GM18511 (cell line): ENCODE data around the gene PSRC1.

ENCODE experiments used
- ATAC-seq: cut with Tn5 transposase; IDR thresholded peaks from one replicate; pipeline ENCODE4 v1.9.1; 2021; ENCODE audit warnings: mild to moderate bottlenecking, moderate library complexity; ENCODE audit not compliant: unreplicated experiment

Gene PSRC1

DNA sequence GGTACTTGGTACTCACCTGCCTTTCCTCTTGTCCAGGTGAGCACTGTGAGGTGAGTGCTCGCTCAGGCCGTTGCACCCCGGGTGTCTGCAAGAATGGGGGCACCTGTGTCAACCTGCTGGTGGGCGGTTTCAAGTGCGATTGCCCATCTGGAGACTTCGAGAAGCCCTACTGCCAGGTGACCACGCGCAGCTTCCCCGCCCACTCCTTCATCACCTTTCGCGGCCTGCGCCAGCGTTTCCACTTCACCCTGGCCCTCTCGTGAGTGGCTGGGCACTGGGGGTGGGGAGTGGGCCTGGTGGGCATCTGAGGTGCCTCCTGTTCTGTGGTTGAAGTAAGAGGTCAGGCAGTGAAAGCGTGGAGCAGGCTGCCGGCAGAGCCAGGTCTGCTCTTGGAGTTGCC lies 21.9 kb downstream of the PSRC1 start:
- no peak for ATAC-seq

DNA sequence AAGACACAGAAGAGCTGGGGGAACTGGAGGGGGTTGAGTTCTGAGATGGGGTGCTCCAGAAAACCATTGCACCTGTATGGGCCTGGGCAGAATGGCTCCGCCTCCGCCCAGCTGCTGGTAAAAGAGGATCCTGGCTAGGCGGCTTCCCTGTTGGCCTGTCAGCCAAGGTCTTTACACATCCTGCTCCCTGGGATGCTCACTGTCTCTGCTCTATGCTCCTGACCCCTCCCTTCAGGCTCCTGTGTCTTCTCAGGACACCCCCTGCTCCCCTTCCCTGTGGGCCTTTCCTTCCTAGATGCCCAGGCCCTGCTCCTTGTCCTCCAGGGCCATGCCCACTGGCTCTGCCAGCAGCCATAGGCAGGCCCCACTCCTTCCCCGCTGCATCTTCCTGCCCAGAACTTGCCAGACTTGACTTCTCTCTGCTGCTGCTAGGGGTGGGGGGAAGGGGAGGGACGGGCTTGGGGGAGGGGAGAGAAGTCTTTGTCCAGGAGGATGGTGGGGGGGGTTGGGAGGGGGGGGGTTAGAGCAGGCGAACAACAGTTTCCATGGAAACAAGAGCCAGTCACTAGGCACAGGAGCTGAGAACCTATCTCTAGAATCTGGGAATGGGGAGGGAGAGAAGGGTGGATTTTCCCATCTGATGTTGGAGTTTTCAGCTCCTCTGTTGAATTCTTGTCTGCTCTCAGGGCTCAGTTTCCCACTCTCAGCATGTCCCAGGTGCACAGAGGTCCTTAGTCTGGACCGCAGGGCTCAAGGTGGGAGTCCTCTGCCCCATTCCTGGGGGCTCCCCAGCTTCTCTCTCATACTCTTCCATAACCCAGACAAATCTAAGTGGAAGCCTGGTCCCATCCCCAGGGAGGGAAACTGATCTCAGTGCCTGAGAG lies 23.0 kb downstream of the PSRC1 start:
- no peak for ATAC-seq

GRCh38 chr1:109258481-109259466 lies 24.2 kb downstream of the PSRC1 start:
- ATAC-seq = no peak

DNA sequence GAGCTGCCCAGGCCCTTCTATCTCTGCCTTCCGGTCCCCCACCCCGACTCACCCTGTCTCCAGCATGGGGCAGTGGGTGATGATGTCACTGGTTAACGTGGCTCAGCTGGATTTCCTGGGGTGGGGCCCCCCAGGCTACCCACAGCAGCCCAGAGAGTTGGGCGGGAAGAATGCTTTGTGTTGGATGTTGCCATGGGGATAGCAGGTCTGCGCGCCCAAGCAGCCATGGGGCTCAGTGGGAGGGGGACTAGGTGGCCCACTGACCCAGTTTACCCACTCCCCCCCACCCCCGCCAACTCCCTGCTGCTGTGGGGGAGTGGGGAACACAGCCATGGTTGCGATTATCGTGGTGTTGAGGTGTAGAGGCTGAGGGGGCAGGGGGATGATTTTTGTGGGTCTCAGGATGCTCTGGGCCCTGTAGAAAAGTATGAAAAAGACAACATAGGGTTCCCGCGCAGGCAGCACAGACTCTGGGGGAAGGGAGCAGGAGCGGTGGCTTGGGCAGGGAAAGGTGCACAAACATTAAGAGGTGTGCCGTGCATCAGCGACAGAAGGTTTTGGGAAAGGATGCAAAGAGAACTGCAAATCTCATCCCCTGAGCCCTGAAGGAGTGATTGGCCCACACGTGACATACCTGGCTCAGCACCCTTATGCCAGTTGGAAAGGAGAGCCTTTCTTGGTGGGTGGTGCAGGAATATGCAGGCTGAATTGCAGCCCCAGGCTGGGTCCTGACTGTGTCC lies 25.1 kb downstream of the PSRC1 start:
- no peak for ATAC-seq

- ATAC-seq = no peak
Observed at GRCh38 chr1:109256971-109257681, 25.8 kb downstream of the PSRC1 start.

DNA sequence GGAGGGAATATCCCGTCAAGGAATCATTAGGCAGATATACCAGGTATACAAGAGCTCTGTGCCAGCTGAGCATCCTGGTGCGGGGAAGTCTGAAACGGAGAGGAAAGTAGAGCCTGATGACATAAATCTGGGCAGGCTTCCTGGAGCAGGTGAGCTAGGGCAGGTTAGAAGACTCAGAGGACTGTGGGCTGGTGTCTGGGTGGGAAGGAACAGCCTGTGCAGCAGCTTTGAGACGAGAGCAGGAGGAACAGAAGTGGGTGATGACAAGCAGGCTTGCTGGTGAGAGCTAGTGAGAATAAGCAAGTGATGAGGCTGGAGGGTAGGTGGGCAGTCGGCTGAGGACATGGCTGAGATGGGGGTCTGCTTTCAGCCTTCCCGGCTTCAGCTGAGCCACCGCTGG lies 26.9 kb downstream of the PSRC1 start:
- no peak for ATAC-seq

DNA sequence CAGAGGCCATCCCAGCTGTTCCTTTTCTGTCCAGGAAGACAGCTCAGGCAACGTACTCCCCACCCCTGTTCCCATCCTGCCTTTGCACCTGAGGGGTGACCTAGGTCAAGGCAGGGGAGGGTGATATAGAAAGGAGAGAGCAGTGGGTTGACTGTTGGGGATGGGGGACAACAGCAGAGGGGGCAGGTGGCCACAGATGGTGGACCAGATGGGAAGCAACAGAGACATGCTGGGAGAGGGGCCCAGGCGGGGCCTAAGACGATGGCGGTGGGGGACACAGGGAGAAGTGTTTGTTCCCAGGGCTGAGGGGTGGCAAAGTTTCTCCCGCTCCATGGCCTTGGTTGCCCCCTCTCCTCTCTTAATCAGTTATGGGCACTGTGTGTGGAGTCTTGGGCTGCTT lies 27.3 kb downstream of the PSRC1 start:
- ATAC-seq = no peak

- no peak for ATAC-seq
Observed at GRCh38 chr1:109255097-109255651, 27.8 kb downstream of the PSRC1 start.

DNA sequence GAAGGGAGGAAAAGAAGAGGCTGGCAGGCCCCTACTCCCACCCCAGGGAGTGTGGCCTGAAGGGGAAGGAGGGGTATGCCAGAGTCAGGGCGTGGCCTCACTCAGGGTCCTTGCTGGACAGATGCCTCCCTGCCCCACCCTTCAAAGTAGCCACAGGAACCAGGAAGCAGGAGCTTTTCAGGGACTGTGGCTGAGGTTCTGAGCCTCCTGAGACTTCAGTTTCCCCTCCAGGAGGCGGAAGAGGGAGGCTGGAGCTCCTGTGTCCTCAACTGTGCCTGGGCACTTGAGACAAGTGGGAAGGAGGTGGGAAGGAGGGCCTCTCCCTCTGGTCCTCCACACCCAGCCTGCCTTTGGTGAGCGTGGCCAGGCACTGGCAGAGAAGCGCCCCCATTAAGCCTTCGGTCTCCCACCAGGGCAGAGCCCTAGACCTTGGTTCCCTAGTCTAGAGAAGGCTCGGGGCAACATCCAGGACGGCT lies 28.3 kb downstream of the PSRC1 start:
- no peak for ATAC-seq

DNA sequence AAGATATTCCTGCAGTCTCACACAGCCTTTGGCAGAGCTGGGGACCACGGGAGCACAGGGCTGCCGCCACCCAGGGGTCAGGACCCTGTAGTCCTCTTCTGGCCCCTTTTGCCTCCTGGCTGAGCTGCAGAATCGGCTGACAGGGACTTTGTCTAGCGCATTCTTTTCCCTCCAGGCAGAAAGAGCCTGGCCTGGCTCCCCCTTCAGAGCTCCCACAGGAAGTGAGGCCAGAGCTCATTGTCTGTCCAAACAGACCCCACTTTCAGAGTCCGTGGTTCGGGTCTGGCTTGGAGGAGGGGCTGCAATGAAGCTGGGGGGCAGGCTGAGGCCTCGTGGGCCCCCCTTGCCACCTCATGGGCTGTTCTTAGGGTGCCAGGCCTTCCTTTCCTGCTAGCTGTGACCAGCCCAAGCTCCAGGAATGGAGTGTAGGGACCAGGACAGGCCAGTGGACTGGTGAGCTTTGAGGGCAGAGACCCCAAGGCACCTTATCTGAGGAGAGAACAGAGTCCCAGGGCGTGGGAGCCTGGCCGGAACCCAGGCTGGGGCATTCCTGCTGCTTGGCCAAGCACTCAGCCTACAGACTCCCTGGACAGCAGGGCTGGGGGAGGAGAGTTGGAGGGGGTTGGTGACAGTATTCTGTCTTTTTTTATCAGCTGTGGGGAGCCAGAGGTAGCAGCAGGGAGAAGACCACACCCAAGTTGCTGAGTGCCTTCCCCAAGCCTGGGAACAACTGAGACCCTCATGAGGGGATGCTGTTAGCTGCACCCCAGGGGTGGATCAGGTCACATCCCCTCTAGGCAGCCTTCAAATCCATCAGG lies 28.9 kb downstream of the PSRC1 start:
- no peak for ATAC-seq

- ATAC-seq = no peak
Observed at GRCh38 chr1:109252893-109253802, 29.8 kb downstream of the PSRC1 start.

GRCh38 chr1:109252167-109252892 lies 30.6 kb downstream of the PSRC1 start:
- ATAC-seq = no peak

DNA sequence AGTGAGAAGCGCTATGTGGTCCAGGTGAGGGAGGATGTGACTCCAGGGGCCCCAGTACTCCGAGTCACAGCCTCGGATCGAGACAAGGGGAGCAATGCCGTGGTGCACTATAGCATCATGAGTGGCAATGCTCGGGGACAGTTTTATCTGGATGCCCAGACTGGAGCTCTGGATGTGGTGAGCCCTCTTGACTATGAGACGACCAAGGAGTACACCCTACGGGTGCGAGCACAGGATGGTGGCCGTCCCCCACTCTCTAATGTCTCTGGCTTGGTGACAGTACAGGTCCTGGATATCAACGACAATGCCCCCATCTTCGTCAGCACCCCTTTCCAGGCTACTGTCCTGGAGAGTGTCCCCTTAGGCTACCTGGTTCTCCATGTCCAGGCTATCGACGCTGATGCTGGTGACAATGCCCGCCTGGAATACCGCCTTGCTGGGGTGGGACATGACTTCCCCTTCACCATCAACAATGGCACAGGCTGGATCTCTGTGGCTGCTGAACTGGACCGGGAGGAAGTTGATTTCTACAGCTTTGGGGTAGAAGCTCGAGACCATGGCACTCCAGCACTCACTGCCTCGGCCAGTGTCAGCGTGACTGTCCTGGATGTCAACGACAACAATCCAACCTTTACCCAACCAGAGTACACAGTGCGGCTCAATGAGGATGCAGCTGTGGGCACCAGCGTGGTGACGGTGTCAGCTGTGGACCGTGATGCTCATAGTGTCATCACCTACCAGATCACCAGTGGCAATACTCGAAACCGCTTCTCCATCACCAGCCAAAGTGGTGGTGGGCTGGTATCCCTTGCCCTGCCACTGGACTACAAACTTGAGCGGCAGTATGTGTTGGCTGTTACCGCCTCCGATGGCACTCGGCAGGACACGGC lies 31.4 kb downstream of the PSRC1 start:
- ATAC-seq = no peak

DNA sequence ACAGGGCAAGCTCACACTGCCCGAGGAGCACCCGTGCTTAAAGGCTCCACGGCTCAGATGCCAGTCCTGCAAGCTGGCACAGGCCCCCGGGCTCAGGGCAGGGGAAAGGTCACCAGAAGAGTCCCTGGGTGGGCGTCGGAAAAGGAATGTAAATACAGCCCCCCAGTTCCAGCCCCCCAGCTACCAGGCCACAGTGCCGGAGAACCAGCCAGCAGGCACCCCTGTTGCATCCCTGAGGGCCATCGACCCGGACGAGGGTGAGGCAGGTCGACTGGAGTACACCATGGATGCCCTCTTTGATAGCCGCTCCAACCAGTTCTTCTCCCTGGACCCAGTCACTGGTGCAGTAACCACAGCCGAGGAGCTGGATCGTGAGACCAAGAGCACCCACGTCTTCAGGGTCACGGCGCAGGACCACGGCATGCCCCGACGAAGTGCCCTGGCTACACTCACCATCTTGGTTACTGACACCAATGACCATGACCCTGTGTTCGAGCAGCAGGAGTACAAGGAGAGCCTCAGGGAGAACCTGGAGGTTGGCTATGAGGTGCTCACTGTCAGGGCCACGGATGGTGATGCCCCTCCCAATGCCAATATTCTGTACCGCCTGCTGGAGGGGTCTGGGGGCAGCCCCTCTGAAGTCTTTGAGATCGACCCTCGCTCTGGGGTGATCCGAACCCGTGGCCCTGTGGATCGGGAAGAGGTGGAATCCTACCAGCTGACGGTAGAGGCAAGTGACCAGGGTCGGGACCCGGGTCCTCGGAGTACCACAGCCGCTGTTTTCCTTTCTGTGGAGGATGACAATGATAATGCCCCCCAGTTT lies 32.3 kb downstream of the PSRC1 start:
- ATAC-seq = no peak

DNA sequence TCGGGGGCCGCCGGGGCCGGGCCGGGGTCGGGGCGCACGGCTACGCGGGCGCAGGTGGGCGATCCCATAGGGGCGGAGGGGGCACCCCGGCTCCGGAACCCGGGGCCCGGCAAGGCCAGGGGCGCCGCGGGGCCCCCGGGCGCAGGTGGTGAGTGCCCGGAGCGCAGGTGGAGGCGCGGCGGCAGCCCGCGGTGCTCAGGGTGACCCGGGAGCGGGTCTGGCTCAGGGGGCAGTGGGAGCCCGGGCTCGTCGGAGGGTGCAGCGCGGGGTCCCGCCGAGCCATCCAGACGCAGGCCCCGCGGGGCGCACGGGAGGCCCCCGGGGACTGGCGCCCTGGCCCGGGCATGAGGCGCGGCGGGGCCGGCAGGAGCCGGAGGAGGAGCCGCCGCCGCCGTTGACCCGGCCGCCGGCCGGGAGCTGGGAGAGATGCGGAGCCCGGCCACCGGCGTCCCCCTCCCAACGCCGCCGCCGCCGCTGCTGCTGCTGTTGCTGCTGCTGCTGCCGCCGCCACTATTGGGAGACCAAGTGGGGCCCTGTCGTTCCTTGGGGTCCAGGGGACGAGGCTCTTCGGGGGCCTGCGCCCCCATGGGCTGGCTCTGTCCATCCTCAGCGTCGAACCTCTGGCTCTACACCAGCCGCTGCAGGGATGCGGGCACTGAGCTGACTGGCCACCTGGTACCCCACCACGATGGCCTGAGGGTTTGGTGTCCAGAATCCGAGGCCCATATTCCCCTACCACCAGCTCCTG lies 33.1 kb downstream of the PSRC1 start:
- ATAC-seq = peak; percentile 34
